ENCODE data around the gene SCAANT1. TPM values are rescaled to one million over a fixed set of nuclear protein-coding genes. Genes with fewer than 3 reads are reported as not detected.

The SCAANT1 gene
- total RNA-seq, 2 donors from 2014 or later = 1.7 TPM; not detected in 1

Other genes with a start within 250 kb of the SCAANT1 start
- gene C3orf49, start 93.1 kb downstream of the SCAANT1 start, total RNA-seq = not detected
- gene THOC7, start 48.6 kb downstream of the SCAANT1 start, total RNA-seq = 10 to 100 TPM; 29.9 to 36.6 TPM
- 100 to 1,000 TPM; 165 to 205 TPM for gene ATXN7, start 48.5 kb downstream of the SCAANT1 start, total RNA-seq
- 10 to 100 TPM; 91.3 to 97.3 TPM for gene PSMD6, start 111.1 kb upstream of the SCAANT1 start, total RNA-seq